Muscle layer of duodenum (tissue), 2 donors: ENCODE results near the gene CHID1.
A peak's percentile ranks its signal among the peaks of the same experiment; 100 is the strongest.

Experiments used
- H3K27ac ChIP-seq: one replicate; pipeline ENCODE4 v1.7.0; 2013; ENCODE audit warnings: mild to moderate bottlenecking, low read length
- H3K27me3 ChIP-seq: one replicate; pipeline ENCODE4 v1.7.0; 2013; ENCODE audit warnings: low read depth, mild to moderate bottlenecking, control low read depth, low read length
- H3K36me3 ChIP-seq, 2 donors: one replicate each; pipeline ENCODE4 v1.7.0; 2013; ENCODE audit warnings: low read length in 2 of 2, control low read depth in 1 of 2, mild to moderate bottlenecking in 1 of 2; ENCODE audit not compliant: insufficient read depth in 2 of 2, control insufficient read depth in 1 of 2
- H3K4me1 ChIP-seq, 2 donors: one replicate each; pipeline ENCODE4 v1.7.0; 2013; ENCODE audit warnings: low read length in 2 of 2, mild to moderate bottlenecking in 2 of 2, control low read depth in 1 of 2, moderate library complexity in 1 of 2; ENCODE audit not compliant: insufficient read depth in 2 of 2, control insufficient read depth in 1 of 2
- H3K4me3 ChIP-seq, 2 donors: one replicate each; pipeline ENCODE4 v1.7.0; 2013; ENCODE audit warnings: low read length in 2 of 2, low read depth in 1 of 2, mild to moderate bottlenecking in 1 of 2
- H3K9me3 ChIP-seq, 2 donors: one replicate each; pipeline ENCODE4 v1.7.0; 2013; ENCODE audit warnings: low read length in 2 of 2, control low read depth in 1 of 2, mild to moderate bottlenecking in 1 of 2; ENCODE audit not compliant: control insufficient read depth in 1 of 2
- donor health status: healthy.

CHID1 gene

DNA sequence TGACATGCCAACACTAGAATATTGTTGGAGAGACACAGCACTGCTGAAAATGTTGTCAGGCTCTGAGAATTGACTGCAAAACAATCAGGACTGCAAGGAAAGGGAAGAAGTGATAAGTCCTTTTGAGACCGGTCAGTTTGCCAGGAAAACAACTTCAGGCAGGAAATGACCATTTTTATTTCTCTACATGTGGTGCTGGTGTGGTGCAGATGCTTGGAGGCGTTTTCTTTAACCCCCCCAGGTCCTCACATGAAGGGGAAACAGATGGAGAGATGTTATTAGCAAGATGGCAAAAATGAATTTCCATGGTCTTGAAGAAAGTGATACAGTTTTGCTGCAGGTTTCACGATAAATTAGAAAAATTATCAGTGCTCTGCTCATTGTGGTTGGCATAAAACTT is 20.8 kb upstream of the CHID1 start:
- H3K27ac ChIP-seq, result no peak overlapping the region
- H3K4me3 ChIP-seq, result no peak overlapping the region
- H3K9me3 ChIP-seq, result no peaks in the 10 kb centered on the region
- H3K27me3 ChIP-seq, result no peaks in the 10 kb centered on the region
- H3K36me3 ChIP-seq, result peaks cover 4 to 5% of the 10 kb centered on the region in 2 donors
- H3K4me1 ChIP-seq, result peaks cover 0 to 60% of the 10 kb centered on the region in 2 donors

DNA sequence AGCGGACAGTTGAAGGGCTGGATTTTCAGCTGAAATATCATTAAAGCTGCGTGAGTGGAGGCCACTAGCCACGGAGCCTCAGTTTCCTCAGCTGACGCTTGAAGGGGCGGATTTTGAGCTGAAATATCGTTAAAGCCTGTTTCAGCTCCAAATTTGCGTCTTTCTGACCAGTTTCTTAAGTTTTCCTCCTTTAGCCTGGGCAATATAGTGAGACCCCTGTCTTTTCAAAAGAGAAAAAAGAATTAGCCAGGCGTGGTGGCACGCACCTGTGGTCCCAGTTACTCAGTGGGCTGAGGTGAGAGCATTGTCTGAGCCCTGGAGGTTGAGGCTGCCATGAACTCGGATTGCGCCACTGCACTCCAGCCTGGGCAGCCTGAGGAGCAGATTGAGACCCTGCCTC is 18.8 kb upstream of the CHID1 start:
- H3K27ac ChIP-seq, result no peak overlapping the region
- H3K4me3 ChIP-seq, result no peak overlapping the region
- H3K27me3 ChIP-seq, result no peaks in the 10 kb centered on the region
- peaks cover 4 to 5% of the 10 kb centered on the region in 2 donors for H3K36me3 ChIP-seq
- H3K9me3 ChIP-seq, result no peaks in the 10 kb centered on the region
- H3K4me1 ChIP-seq, result peaks cover 0 to 63% of the 10 kb centered on the region in 2 donors

DNA sequence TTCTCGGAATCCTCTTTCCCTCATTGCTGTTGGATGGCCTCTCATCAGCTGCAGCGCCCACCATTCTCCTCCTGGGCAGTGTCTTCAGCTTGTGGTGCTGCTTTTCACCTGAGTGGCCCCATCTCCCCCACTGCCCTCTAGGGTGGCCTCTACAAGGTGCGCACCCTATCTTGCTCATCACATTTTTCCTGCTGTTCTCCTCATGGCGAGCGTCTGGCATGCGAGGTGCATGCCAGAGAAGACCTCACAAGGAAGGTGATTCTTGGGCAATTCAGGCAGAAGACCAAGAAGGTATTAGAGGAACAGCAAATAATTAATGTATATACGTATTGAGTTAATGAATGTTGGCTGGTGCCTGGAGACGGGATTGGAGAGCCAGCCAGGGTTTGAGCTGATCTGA is 18.2 kb upstream of the CHID1 start:
- Histone ChIP-seq H3K36me3 (peaks cover 4 to 5% of the 10 kb centered on the region in 2 donors), H3K4me3 (no peak overlapping the region), H3K4me1 (peaks cover 0 to 63% of the 10 kb centered on the region in 2 donors), H3K27ac (no peak overlapping the region), H3K27me3 (no peaks in the 10 kb centered on the region), H3K9me3 (no peaks in the 10 kb centered on the region)

DNA sequence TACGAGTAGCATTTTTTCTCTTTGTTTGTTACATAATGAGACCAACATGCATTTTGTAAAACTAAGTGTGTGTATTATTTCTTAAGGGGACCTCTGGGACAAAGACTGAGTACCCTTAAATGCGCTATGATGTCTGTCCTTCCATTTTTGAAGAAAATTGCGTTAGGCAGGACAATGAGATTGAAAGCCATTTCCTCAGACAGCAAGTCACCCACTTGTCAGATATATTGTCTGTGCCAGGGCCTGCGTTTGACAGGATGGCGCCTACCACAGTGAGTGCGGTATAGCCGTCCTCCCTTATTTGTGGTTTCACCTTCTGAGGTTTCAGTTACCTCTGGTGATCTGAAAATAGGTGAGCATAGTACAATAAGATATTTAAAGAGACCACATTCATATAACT is 17.3 kb upstream of the CHID1 start:
- Histone ChIP-seq H3K9me3 (no peaks in the 10 kb centered on the region), H3K27me3 (no peaks in the 10 kb centered on the region), H3K4me3 (peak overlapping the region in 1 of 2 donors; percentile 5), H3K4me1 (peaks cover 0 to 55% of the 10 kb centered on the region in 2 donors), H3K36me3 (peaks cover 4 to 5% of the 10 kb centered on the region in 2 donors), H3K27ac (peak overlapping the region; percentile 36)

DNA sequence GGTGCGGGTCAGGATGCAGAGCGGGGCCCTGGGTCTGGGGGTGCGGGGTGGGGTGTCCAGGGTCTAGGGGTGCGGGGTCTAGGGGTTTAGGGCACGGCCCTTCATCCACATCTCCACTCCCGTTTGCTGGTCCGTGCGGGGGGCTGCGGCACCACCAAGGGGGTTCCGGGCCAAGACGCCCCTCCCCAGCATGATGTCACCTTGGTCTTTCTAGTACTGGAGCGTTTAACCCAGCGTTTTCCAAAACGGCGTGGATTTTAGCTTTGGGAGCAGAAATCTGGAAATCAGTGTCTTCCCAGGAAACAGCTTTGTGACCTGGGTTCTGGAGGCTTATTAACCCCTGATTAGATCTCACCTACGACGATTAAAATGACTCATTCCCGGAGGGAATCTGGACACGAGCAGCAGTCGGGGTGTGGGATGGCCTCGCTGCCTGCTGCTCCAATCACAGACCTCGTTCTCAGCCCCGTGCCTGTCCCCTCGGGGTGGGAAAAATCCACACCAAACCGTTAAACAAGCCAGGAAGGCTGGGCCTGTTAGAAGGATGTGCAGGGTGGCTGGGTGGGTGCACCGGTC is 15.8 kb upstream of the CHID1 start:
- no peaks in the 10 kb centered on the region for H3K27me3 ChIP-seq
- peak overlapping the region; percentile 87 for H3K27ac ChIP-seq
- H3K4me3 ChIP-seq, result peak overlapping the region; percentile 74 to 80
- peaks cover 0 to 43% of the 10 kb centered on the region in 2 donors for H3K4me1 ChIP-seq
- peaks cover 4 to 5% of the 10 kb centered on the region in 2 donors for H3K36me3 ChIP-seq
- no peaks in the 10 kb centered on the region for H3K9me3 ChIP-seq

DNA sequence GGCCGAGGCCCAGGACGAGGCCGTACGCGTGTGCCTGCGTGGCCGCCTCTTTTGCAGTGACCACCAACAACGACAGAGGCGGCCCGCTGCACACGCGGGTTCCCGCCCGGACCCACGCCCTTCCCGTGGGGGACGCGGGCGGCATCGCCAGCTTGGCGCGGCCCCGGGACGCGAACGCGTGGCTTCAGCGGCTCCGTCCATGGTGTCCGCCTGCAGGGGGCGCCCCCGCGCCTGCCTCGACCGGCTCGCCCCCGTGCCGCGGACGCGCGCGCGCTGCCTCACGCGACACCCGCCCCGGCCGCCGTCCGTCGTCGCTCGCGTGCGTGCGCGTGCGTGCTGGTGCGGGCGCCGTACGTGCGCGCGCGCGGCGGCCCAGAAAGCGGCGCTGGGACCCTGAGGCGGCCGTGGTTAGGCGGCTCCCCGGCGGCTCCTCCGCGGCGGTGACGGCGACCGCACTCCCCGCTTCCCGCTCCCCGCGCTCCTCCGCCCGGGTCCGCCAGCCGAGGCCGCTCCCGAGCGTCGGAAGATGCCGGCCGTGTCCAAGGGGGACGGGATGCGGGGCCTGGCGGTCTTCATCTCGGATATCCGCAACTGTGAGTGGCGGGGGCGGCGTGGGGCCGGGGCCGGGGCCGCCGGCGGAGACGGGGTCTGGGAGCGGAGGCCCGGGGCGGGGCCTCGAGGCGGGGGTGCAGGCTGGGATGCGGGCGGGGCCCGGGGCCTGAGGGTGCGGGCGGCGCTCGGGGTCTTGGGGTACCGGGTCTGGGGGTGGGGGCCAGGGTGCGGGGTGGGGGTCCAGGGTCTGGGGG is 15.1 kb upstream of the CHID1 start, which contains the start of gene AP2A2:
AP2A2 (plus strand) TSS at position 375 of the 806 bp plus-strand sequence; CDS start at position 527, 152 bp downstream.
- Histone ChIP-seq H3K27me3 (no peaks in the 10 kb centered on the region), H3K4me1 (peaks cover 0 to 36% of the 10 kb centered on the region in 2 donors), H3K36me3 (peaks cover 4 to 5% of the 10 kb centered on the region in 2 donors), H3K4me3 (peak within 1 kb of the TSS; percentile 74 to 80), H3K9me3 (no peaks in the 10 kb centered on the region), H3K27ac (peak within 1 kb of the TSS; percentile 87)

DNA sequence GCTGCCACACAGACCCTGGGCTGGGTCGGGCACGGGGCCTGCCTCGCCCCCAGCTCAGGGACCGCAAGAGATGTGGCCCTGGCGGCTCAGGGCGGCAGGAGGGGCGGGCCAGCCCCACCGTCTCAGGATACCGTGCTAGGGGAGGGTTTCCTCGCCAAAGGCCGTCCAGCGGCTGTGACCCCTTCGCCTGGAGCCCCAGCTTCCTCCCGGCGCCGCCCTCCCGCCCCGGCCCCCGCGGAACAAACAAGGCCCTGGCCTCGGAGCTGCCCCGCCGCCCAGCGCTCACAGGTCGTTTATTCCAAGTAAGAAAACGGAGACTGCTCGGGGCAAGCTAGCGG is 14.5 kb upstream of the CHID1 start:
- Histone ChIP-seq H3K4me3 (peak overlapping the region in 1 of 2 donors; percentile 55), H3K9me3 (no peaks in the 10 kb centered on the region), H3K36me3 (peaks cover 4 to 5% of the 10 kb centered on the region in 2 donors), H3K27ac (no peak overlapping the region), H3K27me3 (no peaks in the 10 kb centered on the region), H3K4me1 (peaks cover 0 to 30% of the 10 kb centered on the region in 2 donors)

DNA sequence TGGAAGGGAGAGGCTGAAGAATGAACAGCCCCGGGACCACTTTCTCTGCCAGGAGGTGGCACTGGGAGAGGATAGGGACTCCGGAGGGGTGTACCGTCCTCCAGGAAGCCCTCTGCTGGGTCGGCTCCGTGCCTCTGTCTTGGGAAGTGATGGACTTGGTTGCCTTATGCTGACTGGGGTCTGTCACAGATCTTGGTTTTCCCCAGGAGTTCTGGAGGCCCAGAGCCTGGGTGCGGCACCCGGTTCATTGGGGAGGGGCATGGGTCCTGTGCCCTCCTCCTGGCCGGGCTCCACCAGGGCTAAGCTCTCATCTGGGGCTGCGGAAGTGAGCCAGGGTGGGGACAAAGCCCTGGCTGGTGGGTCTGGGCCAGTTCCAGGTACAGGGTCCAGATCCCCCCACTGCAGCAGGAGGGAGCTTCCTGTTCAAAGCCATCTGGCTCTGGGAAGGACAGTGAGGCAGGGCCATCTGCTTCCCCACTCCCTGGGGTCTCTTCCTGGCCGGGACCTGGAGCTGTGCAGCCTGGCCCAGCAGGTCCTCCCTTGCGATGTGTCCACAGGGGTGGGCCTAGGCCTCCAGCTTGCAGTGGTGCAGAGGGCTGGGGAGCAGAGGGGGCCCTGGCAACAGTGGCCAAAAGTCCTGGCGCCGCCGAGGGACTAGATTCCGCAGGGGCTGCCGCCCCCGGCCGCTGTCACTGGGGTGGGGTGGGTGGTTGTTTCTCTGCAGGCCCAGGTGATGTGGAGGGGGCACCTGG is 14.0 kb upstream of the CHID1 start:
- Histone ChIP-seq H3K4me1 (peaks cover 0 to 27% of the 10 kb centered on the region in 2 donors), H3K27me3 (no peaks in the 10 kb centered on the region), H3K27ac (no peak overlapping the region), H3K36me3 (peaks cover 4 to 5% of the 10 kb centered on the region in 2 donors), H3K4me3 (peak overlapping the region in 1 of 2 donors; percentile 55), H3K9me3 (no peaks in the 10 kb centered on the region)

DNA sequence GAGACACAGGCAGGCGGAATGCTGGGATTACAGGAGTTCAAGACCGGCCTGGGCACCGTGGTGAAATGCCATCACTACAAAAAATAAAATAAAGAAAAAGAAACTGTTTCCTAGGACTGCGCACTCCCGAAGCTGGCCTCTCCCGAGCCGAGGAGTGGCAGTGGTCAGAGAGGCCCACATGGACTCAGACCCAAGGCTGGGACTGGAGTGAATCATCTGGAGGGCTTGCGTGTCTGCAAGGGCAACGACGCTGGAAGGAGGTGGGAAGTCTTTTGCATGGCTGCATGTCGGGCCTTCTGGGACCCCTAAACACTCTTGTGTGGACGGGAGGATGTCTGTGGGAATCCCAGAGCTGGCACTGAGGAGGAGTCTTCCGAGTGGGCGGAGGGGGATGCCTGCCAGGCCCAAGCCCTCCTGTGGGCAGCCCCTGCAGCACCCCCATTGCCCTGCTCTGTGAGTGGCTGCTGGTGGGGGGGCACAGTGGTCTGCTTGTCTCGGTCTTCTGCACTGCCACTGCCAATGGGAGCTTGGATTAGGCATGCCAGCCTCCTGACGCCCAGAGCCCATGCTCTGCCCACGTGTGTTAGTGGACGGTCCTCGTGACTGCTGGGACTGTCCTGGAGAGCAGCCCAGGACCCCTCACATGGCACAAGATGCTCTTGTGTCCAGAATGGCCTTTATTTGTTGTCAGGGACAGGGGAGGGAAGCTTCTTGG is 13.2 kb upstream of the CHID1 start:
- no peaks in the 10 kb centered on the region for H3K9me3 ChIP-seq
- peaks cover 0 to 25% of the 10 kb centered on the region in 2 donors for H3K4me1 ChIP-seq
- H3K27ac ChIP-seq, result no peak overlapping the region
- H3K27me3 ChIP-seq, result no peaks in the 10 kb centered on the region
- peaks cover 4 to 5% of the 10 kb centered on the region in 2 donors for H3K36me3 ChIP-seq
- no peak overlapping the region for H3K4me3 ChIP-seq

DNA sequence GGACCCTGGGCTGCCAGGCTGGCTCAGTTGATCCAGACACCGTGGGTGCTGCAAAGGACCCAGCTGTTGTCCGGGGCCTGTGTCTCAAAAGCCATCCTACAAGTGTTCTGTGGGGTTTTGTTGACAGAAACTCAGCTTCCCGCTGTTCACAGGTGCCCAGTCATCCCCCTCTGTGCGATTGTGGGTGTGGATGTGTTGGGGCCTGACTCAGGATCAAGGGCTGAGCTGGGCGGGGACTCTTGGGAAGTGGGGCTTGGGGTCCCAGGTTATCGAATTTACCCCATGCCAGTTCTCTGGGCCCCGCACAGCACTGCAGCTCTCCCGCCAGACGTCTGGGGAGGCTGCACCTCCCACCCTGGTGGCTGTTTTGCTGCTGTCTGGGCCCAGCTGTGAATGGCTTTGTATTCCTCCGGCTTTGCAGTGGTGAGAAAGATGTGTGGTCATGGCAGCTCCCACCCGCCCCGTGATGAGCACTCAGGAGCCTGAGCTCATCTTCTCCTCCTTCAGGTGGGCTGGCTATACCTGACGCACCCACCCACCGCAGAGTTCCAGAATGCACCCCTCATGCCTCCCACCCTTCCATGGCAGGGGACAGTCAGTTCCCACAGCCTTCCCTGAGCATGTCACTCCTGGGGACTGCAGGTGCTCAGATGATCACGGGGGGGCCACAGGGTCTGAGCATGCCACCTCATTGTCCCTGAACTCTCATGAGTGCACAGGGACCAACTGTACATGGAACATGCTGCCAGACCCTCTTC is 11.5 kb upstream of the CHID1 start:
- Histone ChIP-seq H3K4me3 (no peak overlapping the region), H3K27ac (no peak overlapping the region), H3K27me3 (no peaks in the 10 kb centered on the region), H3K36me3 (peaks cover 0 to 3% of the 10 kb centered on the region in 2 donors), H3K4me1 (peaks cover 0 to 8% of the 10 kb centered on the region in 2 donors), H3K9me3 (no peaks in the 10 kb centered on the region)
